Measurements from ENCODE around the gene FGB. TPM values are rescaled to one million over a fixed set of nuclear protein-coding genes. Genes with fewer than 3 reads are reported as not detected.
"Not testable (repeated sequence)": the region's sequence is repeated elsewhere in the genome, so short reads cannot be mapped to it uniquely, and the experiment has no call there.

Gene FGB
- total RNA-seq, 5 donors from 2014 or later (not counting 1 experiment from before 2014, with no cell fraction given), result 2.5 to 4.2 (median 3.0) TPM; not detected in 2

- Mint-ChIP-seq H3K4me1 (no peaks in the 10 kb centered on the region), H3K27ac (no peak overlapping the region), H3K4me3 (no peak overlapping the region), H3K9me3 (no peaks in the 10 kb centered on the region), H3K27me3 (peaks cover 17 to 24% of the 10 kb centered on the region in 2 donors), H3K36me3 (no peaks in the 10 kb centered on the region)
- WGBS (ENCODE audit: insufficient coverage), result 100% methylated on average over 1 of the region's 7 CpGs
- no peak for ATAC-seq (replicated peaks in 1 of 4)
- Histone ChIP-seq H3K4me3 (ENCODE audit: control insufficient read depth in 1 of 2, extremely low read depth in 1 of 2, low read length in 1 of 2) (no peak overlapping the region), H3K36me3 (ENCODE audit: control insufficient read depth in 2 of 2, extremely low read depth in 1 of 2, insufficient read depth in 1 of 2, low read length in 1 of 2) (no peaks in the 10 kb centered on the region), H3K27me3 (replicated peaks in 1 of 2; ENCODE audit: control insufficient read depth in 2 of 2, extremely low read depth in 1 of 2, insufficient read depth in 2 of 2, low read length in 1 of 2) (peaks cover 0 to 10% of the 10 kb centered on the region in 2 experiments), H3K4me1 (ENCODE audit: control insufficient read depth in 1 of 2, extremely low read depth in 1 of 2, insufficient read depth in 2 of 2, low read length in 2 of 2) (no peaks in the 10 kb centered on the region), H3K9me3 (no peaks in the 10 kb centered on the region), H3K27ac (ENCODE audit: low read length) (no peak overlapping the region)
- ChIA-PET CTCF (no interaction called here), POLR2A (no interaction called here)
- DNase-seq, result no peak
Measured at GRCh38 chr4:154589296-154590197, 26.7 kb downstream of the FGB start.

GRCh38 chr4:154590329-154591006 is 27.7 kb downstream of the FGB start, which contains the start of gene FGA:
TSS of gene FGA (minus strand) at chr4:154590742. CDS start at chr4:154590687, 55 bp downstream.
- no peaks in the 10 kb centered on the region for H3K9me3 Mint-ChIP-seq
- no peaks in the 10 kb centered on the region for H3K36me3 Mint-ChIP-seq
- DNase-seq (no peak), ATAC-seq (replicated peaks in 1 of 4) (no peak)
- H3K4me1 Mint-ChIP-seq, result no peaks in the 10 kb centered on the region
- no peak within 1 kb of the TSS for H3K27ac ChIP-seq (ENCODE audit: low read length)
- peaks cover 14 to 24% of the 10 kb centered on the region in 2 donors for H3K27me3 Mint-ChIP-seq
- ChIA-PET POLR2A (no interaction called here), CTCF (interaction anchor here in 1 of 2 donors (0.7 kb wide), 1 partner anchor 287 kb away, joined by 4 read pairs; no protein-coding TSS in a partner anchor)
- no peak within 1 kb of the TSS for H3K4me3 Mint-ChIP-seq
- no CpG with 5 or more reads among the region's 3 CpGs for WGBS (ENCODE audit: insufficient coverage)
- no peak within 1 kb of the TSS for H3K27ac Mint-ChIP-seq
- H3K36me3 ChIP-seq (ENCODE audit: control insufficient read depth in 2 of 2, extremely low read depth in 1 of 2, insufficient read depth in 1 of 2, low read length in 1 of 2), result no peaks in the 10 kb centered on the region
- H3K9me3 ChIP-seq, result no peaks in the 10 kb centered on the region
- peaks cover 0 to 10% of the 10 kb centered on the region in 2 experiments for H3K27me3 ChIP-seq (replicated peaks in 1 of 2; ENCODE audit: control insufficient read depth in 2 of 2, extremely low read depth in 1 of 2, insufficient read depth in 2 of 2, low read length in 1 of 2)
- H3K4me1 ChIP-seq (ENCODE audit: control insufficient read depth in 1 of 2, extremely low read depth in 1 of 2, insufficient read depth in 2 of 2, low read length in 2 of 2), result no peaks in the 10 kb centered on the region
- no peak within 1 kb of the TSS for H3K4me3 ChIP-seq (ENCODE audit: control insufficient read depth in 1 of 2, extremely low read depth in 1 of 2, low read length in 1 of 2)

GRCh38 chr4:154591890-154592289 is 29.1 kb downstream of the FGB start:
- no peak for DNase-seq
- no peaks in the 10 kb centered on the region for H3K4me1 ChIP-seq (ENCODE audit: control insufficient read depth in 1 of 2, extremely low read depth in 1 of 2, insufficient read depth in 2 of 2, low read length in 2 of 2)
- WGBS (ENCODE audit: insufficient coverage), result no CpG with 5 or more reads among the region's 3 CpGs
- no peaks in the 10 kb centered on the region for H3K9me3 ChIP-seq
- Mint-ChIP-seq H3K9me3 (no peaks in the 10 kb centered on the region), H3K27me3 (peaks cover 10 to 20% of the 10 kb centered on the region in 2 donors), H3K4me3 (no peak overlapping the region), H3K36me3 (no peaks in the 10 kb centered on the region), H3K27ac (no peak overlapping the region), H3K4me1 (no peaks in the 10 kb centered on the region)
- CTCF ChIA-PET, result no interaction called here
- POLR2A ChIA-PET, result no interaction called here
- no peaks in the 10 kb centered on the region for H3K36me3 ChIP-seq (ENCODE audit: control insufficient read depth in 2 of 2, extremely low read depth in 1 of 2, insufficient read depth in 1 of 2, low read length in 1 of 2)
- peaks cover 0 to 3% of the 10 kb centered on the region in 2 experiments for H3K27me3 ChIP-seq (replicated peaks in 1 of 2; ENCODE audit: control insufficient read depth in 2 of 2, extremely low read depth in 1 of 2, insufficient read depth in 2 of 2, low read length in 1 of 2)
- ATAC-seq (replicated peaks in 1 of 4), result no peak
- H3K27ac ChIP-seq (ENCODE audit: low read length), result no peak overlapping the region
- H3K4me3 ChIP-seq (ENCODE audit: control insufficient read depth in 1 of 2, extremely low read depth in 1 of 2, low read length in 1 of 2), result no peak overlapping the region

- Histone ChIP-seq H3K4me1 (ENCODE audit: control insufficient read depth in 1 of 2, extremely low read depth in 1 of 2, insufficient read depth in 2 of 2, low read length in 2 of 2) (no peaks in the 10 kb centered on the region), H3K4me3 (ENCODE audit: control insufficient read depth in 1 of 2, extremely low read depth in 1 of 2, low read length in 1 of 2) (no peak overlapping the region), H3K27me3 (replicated peaks in 1 of 2; ENCODE audit: control insufficient read depth in 2 of 2, extremely low read depth in 1 of 2, insufficient read depth in 2 of 2, low read length in 1 of 2) (peaks cover 0 to 6% of the 10 kb centered on the region in 2 experiments), H3K9me3 (no peaks in the 10 kb centered on the region), H3K36me3 (ENCODE audit: control insufficient read depth in 2 of 2, extremely low read depth in 1 of 2, insufficient read depth in 1 of 2, low read length in 1 of 2) (no peaks in the 10 kb centered on the region), H3K27ac (ENCODE audit: low read length) (no peak overlapping the region)
- H3K4me1 Mint-ChIP-seq, result no peaks in the 10 kb centered on the region
- no peak overlapping the region for H3K27ac Mint-ChIP-seq
- no peak overlapping the region for H3K4me3 Mint-ChIP-seq
- H3K36me3 Mint-ChIP-seq, result no peaks in the 10 kb centered on the region
- 82% methylated on average over 1 of the region's 2 CpGs for WGBS (ENCODE audit: insufficient coverage)
- H3K27me3 Mint-ChIP-seq, result peaks cover 10 to 15% of the 10 kb centered on the region in 2 donors
- ChIA-PET CTCF (no interaction called here), POLR2A (no interaction called here)
- ATAC-seq (replicated peaks in 1 of 4) (no peak), DNase-seq (no peak)
- H3K9me3 Mint-ChIP-seq, result no peaks in the 10 kb centered on the region
Measured at GRCh38 chr4:154593868-154594267, 31.1 kb downstream of the FGB start.

GRCh38 chr4:154594343-154594742 is 31.5 kb downstream of the FGB start:
- 82% methylated on average over 3 of the region's 3 CpGs for WGBS (ENCODE audit: insufficient coverage)
- H3K4me1 ChIP-seq (ENCODE audit: control insufficient read depth in 1 of 2, extremely low read depth in 1 of 2, insufficient read depth in 2 of 2, low read length in 2 of 2); H3K4me3 ChIP-seq (ENCODE audit: control insufficient read depth in 1 of 2, extremely low read depth in 1 of 2, low read length in 1 of 2); H3K9me3 Mint-ChIP-seq; H3K9me3 ChIP-seq; H3K4me3 Mint-ChIP-seq; CTCF ChIA-PET; H3K27ac ChIP-seq (ENCODE audit: low read length); H3K36me3 ChIP-seq (ENCODE audit: control insufficient read depth in 2 of 2, extremely low read depth in 1 of 2, insufficient read depth in 1 of 2, low read length in 1 of 2); H3K27me3 ChIP-seq (replicated peaks in 1 of 2; ENCODE audit: control insufficient read depth in 2 of 2, extremely low read depth in 1 of 2, insufficient read depth in 2 of 2, low read length in 1 of 2); ATAC-seq (replicated peaks in 1 of 4); H3K4me1 Mint-ChIP-seq; DNase-seq; H3K27ac Mint-ChIP-seq; H3K36me3 Mint-ChIP-seq; POLR2A ChIA-PET: not testable (repeated sequence)
- peaks cover 10 to 14% of the 10 kb centered on the region in 2 donors for H3K27me3 Mint-ChIP-seq

- Mint-ChIP-seq H3K9me3 (no peaks in the 10 kb centered on the region), H3K4me3 (no peak overlapping the region), H3K27me3 (peaks cover 4 to 8% of the 10 kb centered on the region in 2 donors), H3K27ac (no peak overlapping the region), H3K36me3 (no peaks in the 10 kb centered on the region), H3K4me1 (no peaks in the 10 kb centered on the region)
- POLR2A ChIA-PET, result no interaction called here
- Histone ChIP-seq H3K27ac (ENCODE audit: low read length) (no peak overlapping the region), H3K4me3 (ENCODE audit: control insufficient read depth in 1 of 2, extremely low read depth in 1 of 2, low read length in 1 of 2) (no peak overlapping the region), H3K36me3 (ENCODE audit: control insufficient read depth in 2 of 2, extremely low read depth in 1 of 2, insufficient read depth in 1 of 2, low read length in 1 of 2) (no peaks in the 10 kb centered on the region), H3K27me3 (replicated peaks in 1 of 2; ENCODE audit: control insufficient read depth in 2 of 2, extremely low read depth in 1 of 2, insufficient read depth in 2 of 2, low read length in 1 of 2) (peaks cover 0 to 6% of the 10 kb centered on the region in 2 experiments), H3K4me1 (ENCODE audit: control insufficient read depth in 1 of 2, extremely low read depth in 1 of 2, insufficient read depth in 2 of 2, low read length in 2 of 2) (no peaks in the 10 kb centered on the region), H3K9me3 (no peaks in the 10 kb centered on the region)
- no peak for DNase-seq
- ATAC-seq (replicated peaks in 1 of 4), result no peak
- CTCF ChIA-PET, result no interaction called here
Measured at GRCh38 chr4:154595807-154596206, 33.0 kb downstream of the FGB start.

All from T-cell (primary cell).